Activated naive CD8-positive, alpha-beta T cell treated with anti-CD3 and anti-CD28 coated beads for 36 hours (primary cell): ENCODE measurements around the gene DLEC1. TPM values are rescaled to one million over a fixed set of nuclear protein-coding genes. Genes with fewer than 3 reads are reported as not detected.

Experiments
- DNase-seq: peaks from one replicate; pipeline ENCODE4 v3.0.0; 2021
- H3K27ac Mint-ChIP-seq: one replicate; pipeline ENCODE4 v1.8.0; 2022; ENCODE audit warnings: mild to moderate bottlenecking, moderate library complexity, mixed read lengths
- H3K27me3 Mint-ChIP-seq: one replicate; pipeline ENCODE4 v1.8.0; 2022; ENCODE audit warnings: mild to moderate bottlenecking, mixed read lengths
- H3K36me3 Mint-ChIP-seq: one replicate; pipeline ENCODE4 v1.8.0; 2021; ENCODE audit warnings: mild to moderate bottlenecking, mixed read lengths
- H3K4me1 Mint-ChIP-seq: one replicate; pipeline ENCODE4 v1.8.0; 2021; ENCODE audit warnings: mixed read lengths
- H3K4me3 Mint-ChIP-seq: one replicate; pipeline ENCODE4 v1.8.0; 2022; ENCODE audit warnings: mild to moderate bottlenecking, moderate library complexity, mixed read lengths
- H3K9me3 Mint-ChIP-seq: one replicate; pipeline ENCODE4 v1.8.0; 2022; ENCODE audit warnings: mixed read lengths
- total RNA-seq, 2 experiments: library from RNA; stranded (reverse); gene quantifications; one replicate each; pipeline ENCODE4 v1.2.3, GENCODE V29; 2021

DLEC1 gene
- total RNA-seq, 2 experiments from 2014 or later = 0.12 to 0.52 TPM

DNA sequence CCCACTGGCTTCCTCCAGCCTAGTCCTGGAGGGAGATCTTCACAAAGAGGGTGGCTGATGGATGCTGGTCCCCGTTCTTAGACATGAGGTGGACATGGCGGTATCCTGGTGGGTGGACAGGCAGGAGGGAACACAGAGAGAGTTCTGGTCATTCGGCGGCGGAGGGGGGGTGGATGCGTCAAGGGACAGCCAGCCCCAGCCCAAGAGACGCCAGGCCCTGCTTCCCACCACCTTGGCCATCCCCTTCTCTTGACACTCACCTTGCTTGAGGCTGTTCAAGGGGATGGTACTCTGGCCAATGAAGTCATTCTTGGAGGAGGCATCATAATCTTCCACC lies 31.3 kb upstream of the DLEC1 start:
- Mint-ChIP-seq H3K27me3 (no peaks in the 10 kb centered on the region), H3K36me3 (peaks cover 4% of the 10 kb centered on the region), H3K4me1 (peaks cover 12% of the 10 kb centered on the region), H3K27ac (no peak overlapping the region), H3K9me3 (no peaks in the 10 kb centered on the region), H3K4me3 (no peak overlapping the region)
- DNase-seq = no peak

DNA sequence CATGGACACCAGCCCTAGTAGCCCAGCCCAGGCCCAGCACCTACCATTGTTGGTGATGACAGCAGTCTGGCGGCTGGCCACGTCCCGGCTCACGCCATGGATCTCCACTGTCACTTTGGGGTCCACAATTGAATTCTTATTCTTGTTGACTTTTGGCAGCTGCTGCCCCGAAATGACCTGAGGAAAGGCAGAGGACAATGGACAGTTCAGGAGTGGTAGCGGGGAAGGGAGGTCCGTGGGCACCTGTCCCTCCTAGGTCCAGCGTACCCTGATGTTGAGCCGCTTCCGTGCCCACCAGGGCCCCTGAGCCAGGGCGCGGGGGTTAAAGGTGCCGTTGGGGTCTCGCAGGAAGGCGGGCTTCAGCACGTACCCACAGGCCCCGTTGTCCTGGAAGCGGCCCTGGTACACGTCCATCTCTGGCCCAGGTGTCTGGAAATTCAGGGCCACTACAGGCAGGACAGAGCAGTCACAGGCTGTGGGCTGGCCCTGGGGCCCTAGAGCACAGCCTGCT lies 30.8 kb upstream of the DLEC1 start:
- no peak for DNase-seq
- Mint-ChIP-seq H3K27me3 (no peaks in the 10 kb centered on the region), H3K9me3 (no peaks in the 10 kb centered on the region), H3K4me1 (peaks cover 8% of the 10 kb centered on the region), H3K27ac (no peak overlapping the region), H3K36me3 (no peaks in the 10 kb centered on the region), H3K4me3 (no peak overlapping the region)

DNA sequence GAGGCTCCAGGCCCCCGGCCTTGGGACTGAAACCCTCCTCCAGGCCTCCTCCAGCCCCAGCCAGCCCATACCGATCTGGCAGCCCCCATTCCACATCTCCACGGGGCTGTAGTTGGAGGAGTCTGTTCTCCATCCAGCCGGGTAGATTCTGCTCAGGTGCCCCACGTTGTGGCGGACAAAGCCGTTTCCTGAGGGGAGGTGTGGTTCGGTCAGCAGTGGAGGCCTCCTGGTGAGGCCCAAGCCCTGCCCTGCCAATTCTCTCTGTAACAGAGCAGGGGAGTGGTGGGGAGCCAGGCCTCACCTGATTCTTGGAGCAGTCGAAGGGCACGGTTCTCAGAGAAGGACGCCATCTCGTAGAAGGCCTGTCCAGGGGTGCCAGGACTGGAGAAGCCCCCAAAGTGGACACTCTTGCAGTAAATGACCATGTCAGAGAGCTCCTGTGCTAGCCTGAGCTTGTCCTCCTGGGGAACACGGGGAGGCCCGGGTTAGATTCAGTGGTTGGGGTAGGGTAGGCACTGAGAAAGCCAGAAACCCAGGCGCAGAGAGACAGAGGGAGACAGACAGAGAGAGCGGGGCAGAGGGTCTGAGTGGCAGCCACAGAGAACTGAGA lies 29.9 kb upstream of the DLEC1 start:
- Mint-ChIP-seq H3K36me3 (no peaks in the 10 kb centered on the region), H3K9me3 (no peaks in the 10 kb centered on the region), H3K27ac (peak overlapping the region; percentile 42), H3K4me1 (peaks cover 5% of the 10 kb centered on the region), H3K27me3 (no peaks in the 10 kb centered on the region), H3K4me3 (no peak overlapping the region)
- no peak for DNase-seq

DNA sequence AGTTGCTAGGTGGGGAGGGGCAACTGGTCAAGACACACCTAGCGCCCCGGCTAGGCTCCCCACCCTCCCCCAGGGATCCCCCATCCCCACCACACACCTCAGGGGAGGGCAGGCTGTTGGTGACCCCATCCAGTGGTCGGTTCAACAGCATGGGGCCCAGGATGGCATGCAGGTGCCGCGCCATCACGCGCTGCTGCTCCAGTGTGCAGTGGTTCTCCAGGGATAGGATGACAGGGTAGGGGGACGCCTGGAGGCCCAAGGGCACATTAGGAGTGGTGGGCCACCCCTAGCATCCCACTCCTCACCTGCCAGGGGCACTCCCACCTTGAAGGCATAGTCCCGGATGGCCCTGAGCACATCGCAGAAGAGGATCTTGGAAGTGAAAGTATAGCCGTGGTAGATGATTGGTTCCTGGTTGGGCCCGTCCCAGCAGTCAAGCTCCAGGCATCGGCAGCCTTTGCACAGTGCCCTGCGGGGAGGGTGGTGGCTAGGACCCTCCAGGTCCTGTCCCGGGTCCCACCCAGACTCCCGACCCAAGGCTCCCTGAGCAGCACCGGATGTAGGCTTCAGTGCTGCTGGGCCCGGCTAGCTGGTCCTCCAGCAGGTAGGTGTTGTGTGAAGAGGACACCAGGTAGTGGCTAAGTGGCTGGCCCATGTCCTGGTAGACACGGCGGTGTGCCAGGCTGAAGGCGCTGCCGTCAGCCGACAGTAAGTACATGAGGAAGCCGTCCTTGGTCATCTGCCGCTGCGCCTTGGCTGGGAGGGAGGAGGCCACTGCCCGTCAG lies 29.0 kb upstream of the DLEC1 start:
- DNase-seq = no peak
- H3K36me3 Mint-ChIP-seq = no peaks in the 10 kb centered on the region
- no peak overlapping the region for H3K27ac Mint-ChIP-seq
- H3K4me3 Mint-ChIP-seq = no peak overlapping the region
- H3K27me3 Mint-ChIP-seq = no peaks in the 10 kb centered on the region
- H3K9me3 Mint-ChIP-seq = no peaks in the 10 kb centered on the region
- H3K4me1 Mint-ChIP-seq = no peaks in the 10 kb centered on the region

DNA sequence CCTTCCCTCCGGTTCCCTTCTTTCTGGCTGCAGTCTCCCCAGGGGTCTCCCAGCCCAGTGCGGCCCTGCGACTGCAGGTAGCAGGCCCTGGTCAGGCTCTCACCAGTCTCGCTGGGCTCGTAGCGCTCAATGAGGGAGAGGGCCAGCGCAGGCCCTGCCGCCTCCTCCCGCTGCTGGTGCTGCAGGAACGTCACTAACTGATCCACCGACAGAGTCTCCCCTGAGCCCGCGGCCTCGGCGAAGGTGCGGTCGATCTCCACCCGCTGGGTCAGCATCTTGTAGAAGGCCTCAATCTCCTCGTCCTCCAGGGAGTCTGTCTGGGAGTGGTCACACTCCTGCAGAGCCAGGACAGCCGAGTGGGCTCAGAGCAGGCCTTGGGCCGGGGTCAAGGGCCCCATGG lies 27.9 kb upstream of the DLEC1 start:
- Mint-ChIP-seq H3K27ac (no peak overlapping the region), H3K4me3 (no peak overlapping the region), H3K4me1 (no peaks in the 10 kb centered on the region), H3K27me3 (no peaks in the 10 kb centered on the region), H3K36me3 (peaks cover 6% of the 10 kb centered on the region), H3K9me3 (peaks cover 2% of the 10 kb centered on the region)
- no peak for DNase-seq

DNA sequence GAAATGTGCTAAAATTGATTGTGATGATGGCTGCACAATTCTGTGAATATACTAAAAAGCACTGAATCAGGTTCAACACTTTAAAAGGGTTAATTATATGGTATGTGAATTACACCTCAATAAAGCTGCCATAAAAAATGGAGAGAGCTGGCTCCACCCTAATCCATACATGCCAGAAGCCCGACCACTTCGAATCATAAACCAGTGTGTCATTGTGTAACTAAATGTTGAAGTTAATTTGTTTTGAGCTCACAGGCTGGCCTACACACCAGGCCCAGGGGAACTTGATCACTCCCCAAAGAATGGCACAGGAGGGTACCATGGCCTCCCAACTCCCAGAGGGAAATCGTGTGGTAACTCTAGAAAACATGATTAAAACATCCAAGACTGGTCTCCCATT lies 23.5 kb upstream of the DLEC1 start:
- H3K27me3 Mint-ChIP-seq = no peaks in the 10 kb centered on the region
- DNase-seq = no peak
- no peak overlapping the region for H3K4me3 Mint-ChIP-seq
- no peak overlapping the region for H3K27ac Mint-ChIP-seq
- peaks cover 7% of the 10 kb centered on the region for H3K9me3 Mint-ChIP-seq
- no peaks in the 10 kb centered on the region for H3K4me1 Mint-ChIP-seq
- H3K36me3 Mint-ChIP-seq = peaks cover 19% of the 10 kb centered on the region

DNA sequence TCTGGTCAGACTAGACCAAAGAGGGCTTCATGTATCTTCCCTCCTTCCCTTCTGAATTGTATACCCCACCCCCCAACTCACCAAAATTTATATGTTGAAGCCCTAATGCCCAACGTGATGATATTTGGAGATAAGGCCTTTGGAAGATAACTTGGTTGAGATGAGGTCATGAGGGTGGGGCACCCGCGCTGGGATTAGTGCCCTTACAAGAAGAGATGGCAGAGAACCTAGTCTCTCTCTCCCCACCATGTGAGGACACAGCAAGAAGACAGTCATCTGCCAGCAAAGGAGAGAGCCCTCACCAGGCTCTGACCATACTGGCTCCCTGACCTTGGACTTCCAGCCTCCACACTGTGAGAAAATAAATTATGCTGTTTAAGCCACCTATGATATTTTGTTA lies 23.0 kb upstream of the DLEC1 start:
- Mint-ChIP-seq H3K4me1 (no peaks in the 10 kb centered on the region), H3K36me3 (peaks cover 19% of the 10 kb centered on the region), H3K9me3 (peaks cover 7% of the 10 kb centered on the region), H3K27me3 (no peaks in the 10 kb centered on the region), H3K4me3 (no peak overlapping the region), H3K27ac (no peak overlapping the region)
- no peak for DNase-seq

DNA sequence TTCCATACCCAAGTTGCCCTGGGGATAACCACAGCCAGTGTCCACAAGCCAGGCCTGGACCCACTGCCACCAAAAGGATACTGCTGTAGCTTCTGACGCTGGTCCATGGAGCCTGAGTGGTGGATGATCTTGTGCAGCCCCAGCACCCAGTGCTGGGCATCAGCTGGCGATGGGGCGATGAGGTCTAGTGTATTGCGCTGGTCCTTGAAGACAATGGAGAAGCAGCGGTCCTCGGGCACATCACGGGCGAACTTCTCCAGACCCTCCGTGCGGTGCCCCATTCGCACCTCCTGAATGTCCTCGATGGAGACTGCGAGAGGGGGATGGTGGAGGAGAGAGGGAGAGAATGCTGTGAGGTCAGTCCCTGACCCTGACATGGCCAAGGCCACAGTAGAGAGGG lies 22.6 kb upstream of the DLEC1 start:
- Mint-ChIP-seq H3K27me3 (no peaks in the 10 kb centered on the region), H3K27ac (no peak overlapping the region), H3K4me3 (no peak overlapping the region), H3K36me3 (peaks cover 19% of the 10 kb centered on the region), H3K9me3 (peaks cover 7% of the 10 kb centered on the region), H3K4me1 (no peaks in the 10 kb centered on the region)
- no peak for DNase-seq

DNA sequence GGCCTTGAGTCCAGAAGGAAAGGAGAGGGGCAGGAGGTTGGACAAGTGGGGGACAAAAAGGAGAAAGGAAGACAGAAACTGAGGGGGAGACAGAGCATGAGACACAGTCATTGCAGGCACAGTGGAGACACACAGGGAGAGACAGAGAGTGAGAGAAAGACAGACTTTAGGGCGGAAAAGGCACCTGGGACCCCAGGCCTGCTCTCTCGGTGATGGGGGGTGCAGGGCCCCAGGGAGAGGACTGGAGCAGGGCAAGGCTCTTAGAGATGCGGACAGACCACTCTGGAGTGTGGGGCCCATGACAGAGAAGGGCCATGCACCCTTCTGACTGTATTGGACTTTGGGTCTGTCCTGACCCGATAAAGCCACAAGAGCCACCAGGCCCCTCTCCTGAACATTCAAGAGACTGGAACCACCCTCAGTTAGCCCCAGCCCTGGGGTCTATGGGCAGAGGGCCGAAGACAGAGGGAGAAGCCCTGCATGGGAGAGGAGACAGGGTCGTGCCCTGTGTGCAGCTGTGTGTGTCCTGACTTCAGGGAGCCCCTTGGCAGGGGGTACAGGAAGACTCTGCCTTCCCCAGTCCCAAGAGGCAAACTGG lies 22.1 kb upstream of the DLEC1 start:
- no peaks in the 10 kb centered on the region for H3K4me1 Mint-ChIP-seq
- no peak for DNase-seq
- H3K9me3 Mint-ChIP-seq = peaks cover 7% of the 10 kb centered on the region
- H3K4me3 Mint-ChIP-seq = no peak overlapping the region
- H3K36me3 Mint-ChIP-seq = peaks cover 19% of the 10 kb centered on the region
- H3K27me3 Mint-ChIP-seq = no peaks in the 10 kb centered on the region
- no peak overlapping the region for H3K27ac Mint-ChIP-seq

DNA sequence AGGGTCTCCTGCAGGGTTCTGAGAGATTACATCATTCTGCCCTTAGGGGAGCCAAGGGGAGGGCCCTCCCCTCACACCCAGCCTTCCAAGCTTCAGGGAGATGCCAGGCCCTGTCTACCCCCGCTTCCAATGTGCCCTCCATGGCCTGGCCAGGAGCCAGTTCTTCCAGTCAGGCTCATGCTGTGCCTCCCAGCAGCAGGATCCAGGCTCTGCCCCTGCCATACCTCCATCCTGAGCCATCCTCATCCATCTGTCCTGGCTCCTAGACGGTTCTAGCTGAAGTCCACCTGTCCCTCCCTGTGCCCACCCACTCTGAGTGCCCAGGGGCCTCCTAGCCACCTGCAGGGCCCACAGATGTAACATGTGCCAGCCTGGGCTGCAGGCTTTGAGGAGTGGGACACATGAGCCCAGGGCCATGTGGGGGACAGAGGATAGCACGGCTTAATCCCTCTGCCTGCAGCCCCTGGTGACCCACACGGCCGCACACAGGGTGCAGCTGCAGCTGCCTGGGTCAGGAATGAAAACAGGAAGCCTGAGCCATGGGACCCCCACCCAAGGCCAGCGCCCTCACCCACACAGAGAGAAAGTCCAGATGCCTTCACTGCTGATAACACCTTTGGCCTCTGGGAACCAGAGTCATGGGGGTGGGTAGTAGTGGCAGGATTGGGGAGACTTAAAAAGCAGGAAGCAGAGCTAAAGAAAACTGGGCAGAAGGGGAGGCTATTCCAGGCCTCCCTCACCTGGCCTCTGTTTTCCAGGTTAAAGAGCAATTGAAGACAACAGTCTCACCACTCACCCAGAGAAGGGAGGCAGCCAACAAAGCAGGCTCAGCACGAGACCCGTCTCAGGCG lies 21.3 kb upstream of the DLEC1 start:
- Mint-ChIP-seq H3K27ac (no peak overlapping the region), H3K36me3 (peaks cover 19% of the 10 kb centered on the region), H3K9me3 (peaks cover 7% of the 10 kb centered on the region), H3K4me3 (no peak overlapping the region), H3K4me1 (no peaks in the 10 kb centered on the region), H3K27me3 (no peaks in the 10 kb centered on the region)
- no peak for DNase-seq

DNA sequence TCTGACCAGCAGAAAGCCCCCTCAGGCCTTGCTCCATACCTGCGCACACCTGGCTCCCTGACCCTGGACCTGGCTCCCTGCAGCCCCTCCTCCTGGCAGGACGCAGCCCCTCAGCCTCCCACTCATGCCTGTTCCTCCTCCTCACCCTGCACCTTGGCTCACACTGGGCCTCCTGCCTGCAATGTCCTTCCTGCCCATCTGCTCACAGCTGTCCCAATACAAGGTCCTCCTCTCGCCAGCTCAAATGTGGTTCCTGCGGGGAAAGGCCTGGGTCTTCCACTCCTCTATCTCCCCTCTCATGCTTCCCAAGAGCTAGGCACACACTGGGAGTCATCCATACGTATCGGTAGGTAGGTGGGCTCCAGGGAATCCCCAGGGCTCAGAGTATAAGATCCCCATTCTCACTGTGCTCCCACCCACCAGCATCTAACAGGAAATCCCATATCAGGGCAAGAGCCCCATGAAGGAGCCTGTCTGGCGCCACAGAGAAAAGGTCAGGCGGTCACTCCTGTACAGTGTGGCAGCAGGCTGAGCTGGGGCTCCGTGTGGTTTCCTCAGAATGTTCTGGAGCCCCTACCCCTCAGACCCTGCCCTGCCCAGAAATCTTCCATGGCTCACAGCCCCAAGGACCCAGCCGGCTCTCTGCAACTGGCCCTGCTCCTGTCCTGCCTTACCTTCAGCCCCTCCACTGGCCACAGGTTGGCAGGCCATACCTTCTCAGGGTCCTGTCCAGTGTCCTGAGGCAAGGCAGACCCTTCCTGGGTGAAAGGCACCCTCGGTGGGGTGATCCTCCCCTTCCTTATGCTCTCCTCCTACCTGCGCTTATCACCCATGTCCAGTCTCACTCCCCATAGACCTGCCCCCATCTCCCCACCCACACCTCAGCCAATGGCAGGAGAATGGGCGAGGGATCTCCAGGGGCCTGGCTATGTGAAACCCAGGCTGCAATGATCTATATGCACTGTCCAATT lies 20.4 kb upstream of the DLEC1 start:
- Mint-ChIP-seq H3K27ac (no peak overlapping the region), H3K36me3 (peaks cover 19% of the 10 kb centered on the region), H3K27me3 (no peaks in the 10 kb centered on the region), H3K4me1 (peaks cover 4% of the 10 kb centered on the region), H3K4me3 (no peak overlapping the region), H3K9me3 (peaks cover 7% of the 10 kb centered on the region)
- no peak for DNase-seq

DNA sequence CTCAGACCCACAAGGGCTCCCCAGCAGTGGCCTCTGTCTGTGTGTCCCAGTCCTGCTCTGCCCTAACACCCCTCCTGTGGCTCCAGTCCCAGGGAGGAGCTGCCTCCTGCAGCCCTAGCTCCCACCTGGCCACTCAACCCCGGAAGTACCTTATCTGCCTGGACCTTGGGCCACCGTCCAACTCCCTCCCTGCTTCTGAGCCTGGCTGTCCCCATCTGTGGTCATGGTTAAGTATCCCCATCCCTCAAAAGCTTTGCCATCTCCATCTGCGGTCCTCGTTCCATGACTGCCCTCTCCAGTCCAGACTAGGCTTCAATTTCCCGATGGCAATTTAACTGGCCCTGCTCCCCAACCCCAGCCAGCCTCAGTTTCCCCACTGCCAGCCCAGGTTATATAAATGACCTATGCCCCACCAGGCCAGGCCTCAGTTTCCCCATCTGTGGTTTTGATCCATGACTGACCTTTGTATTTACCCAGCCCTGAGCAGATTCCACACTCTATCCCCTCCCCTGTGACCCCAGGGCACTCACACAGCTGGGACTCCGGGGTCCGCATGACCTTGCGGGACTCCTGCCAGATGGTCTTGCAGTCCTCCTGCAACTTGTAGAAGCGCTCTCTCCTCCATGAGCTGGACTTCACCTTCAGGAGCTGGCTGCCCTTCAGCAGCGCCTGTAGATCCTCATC lies 19.2 kb upstream of the DLEC1 start:
- H3K4me1 Mint-ChIP-seq = peaks cover 11% of the 10 kb centered on the region
- H3K27ac Mint-ChIP-seq = no peak overlapping the region
- H3K4me3 Mint-ChIP-seq = no peak overlapping the region
- no peaks in the 10 kb centered on the region for H3K27me3 Mint-ChIP-seq
- DNase-seq = no peak
- peaks cover 19% of the 10 kb centered on the region for H3K36me3 Mint-ChIP-seq
- peaks cover 7% of the 10 kb centered on the region for H3K9me3 Mint-ChIP-seq

DNA sequence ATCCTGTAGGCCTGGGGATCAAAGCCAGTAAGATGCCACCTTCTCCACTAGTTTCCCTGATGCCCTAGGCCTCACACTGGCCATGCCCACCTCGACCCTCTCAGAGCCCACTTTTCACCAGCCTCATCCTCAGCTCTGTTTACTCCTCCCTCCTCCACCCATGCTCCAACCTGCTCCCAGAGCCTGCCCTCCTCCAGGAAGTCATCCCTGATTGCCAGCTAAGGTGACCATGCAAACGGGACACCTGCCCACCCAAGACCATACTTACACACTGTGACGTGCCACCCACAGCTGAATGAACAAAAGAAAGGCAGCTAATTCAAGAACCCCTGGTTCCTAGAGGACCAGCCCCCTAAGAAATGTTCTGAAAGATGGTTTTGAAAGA lies 18.7 kb upstream of the DLEC1 start:
- Mint-ChIP-seq H3K9me3 (peaks cover 7% of the 10 kb centered on the region), H3K27me3 (no peaks in the 10 kb centered on the region), H3K4me3 (no peak overlapping the region), H3K27ac (no peak overlapping the region), H3K4me1 (peaks cover 12% of the 10 kb centered on the region), H3K36me3 (peaks cover 15% of the 10 kb centered on the region)
- no peak for DNase-seq

DNA sequence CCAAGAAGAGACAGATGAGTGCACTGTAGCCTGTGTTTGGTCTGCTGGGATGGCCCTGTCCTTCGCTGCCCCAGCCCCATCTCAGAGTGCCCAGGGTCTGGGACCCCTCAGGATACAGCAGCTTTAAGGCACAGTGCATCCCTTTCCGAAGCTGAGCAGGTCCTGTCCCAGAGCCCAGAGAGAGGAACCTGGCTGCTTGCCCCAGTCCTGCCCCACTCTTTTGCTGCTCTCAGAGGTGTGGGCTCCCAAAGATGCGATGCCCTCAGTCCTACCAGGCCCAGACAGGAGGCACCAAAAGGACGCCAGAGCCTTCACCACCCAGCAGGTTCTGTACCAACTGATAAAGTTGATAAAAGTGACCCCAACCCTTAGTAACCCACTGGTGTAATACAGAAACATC lies 17.8 kb upstream of the DLEC1 start:
- Mint-ChIP-seq H3K4me1 (peaks cover 18% of the 10 kb centered on the region), H3K9me3 (peaks cover 3% of the 10 kb centered on the region), H3K27ac (no peak overlapping the region), H3K4me3 (no peak overlapping the region), H3K27me3 (no peaks in the 10 kb centered on the region), H3K36me3 (peaks cover 11% of the 10 kb centered on the region)
- no peak for DNase-seq
